BJ (cell line): ENCODE measurements around the gene LRFN2. TPM values are rescaled to one million over a fixed set of nuclear protein-coding genes. Genes with fewer than 3 reads are reported as not detected.

Experiments used
- CTCF ChIA-PET: fragments of 350-600 bp; formaldehyde crosslinking; extraction: SDS; loops from one replicate; lab custom pipeline; 2021; ENCODE audit warnings: antibody characterized with exemption, inconsistent platforms; lab: Yijun Ruan, JAX
- POLR2A ChIA-PET: fragments of 300-600 bp; sonication (Branson Sonifier 250); formaldehyde crosslinking; extraction: SDS; loops from one replicate; lab custom pipeline; 2021; ENCODE audit warnings: antibody characterized with exemption; lab: Charles Lee
- DNase-seq: peaks from one replicate; pipeline ENCODE4 v3.0.0-alpha.2; 2011; ENCODE audit warnings: low read depth
- H3K27me3 ChIP-seq: 2 replicates; pipeline ENCODE4 v1.6.0; 2011; ENCODE audit warnings: low read length; ENCODE audit not compliant: control insufficient read depth, insufficient read depth
- H3K36me3 ChIP-seq: 2 replicates; pipeline ENCODE4 v1.5.1; 2011; ENCODE audit warnings: low read length; ENCODE audit not compliant: control insufficient read depth, insufficient read depth
- H3K4me3 ChIP-seq: 2 replicates; pipeline ENCODE4 v1.5.1; 2011; ENCODE audit warnings: low read depth, mild to moderate bottlenecking, control low read depth, low read length
- CTCF ChIP-seq: IDR thresholded peaks from 2 replicates; pipeline ENCODE4 v1.5.1; 2011; ENCODE audit warnings: low read depth, mild to moderate bottlenecking, control low read depth, inconsistent platforms, low read length, moderate library complexity; ENCODE audit not compliant: insufficient read depth
- polyA plus RNA-seq: library from polyadenylated mRNA; depleted of rRNA; stranded (reverse); fragments of >200 nt; gene quantifications from 2 replicates; pipeline ENCODE4 v1.2.3, GENCODE V29; 2011

Gene LRFN2
- polyA plus RNA-seq, 1 experiment, result not detected

GRCh38 chr6:40442591-40442990 is 144.6 kb downstream of the LRFN2 start:
- DNase-seq, result no peak
- TF ChIP-seq CTCF, result no peak
- Histone ChIP-seq H3K36me3 (no peaks in the 10 kb centered on the region), H3K4me3 (no peak overlapping the region), H3K27me3 (no peaks in the 10 kb centered on the region)
- ChIA-PET CTCF (no interaction called here), POLR2A (no interaction called here)

GRCh38 chr6:40441150-40441549 is 146.0 kb downstream of the LRFN2 start:
- ChIA-PET CTCF (no interaction called here), POLR2A (no interaction called here)
- no peaks in the 10 kb centered on the region for H3K36me3 ChIP-seq

GRCh38 chr6:40440053-40440452 is 147.1 kb downstream of the LRFN2 start:
- no peak overlapping the region for H3K4me3 ChIP-seq
- CTCF ChIA-PET, result no interaction called here
- TF ChIP-seq CTCF, result no peak
- no peaks in the 10 kb centered on the region for H3K36me3 ChIP-seq
- POLR2A ChIA-PET, result no interaction called here
- DNase-seq, result no peak
- no peaks in the 10 kb centered on the region for H3K27me3 ChIP-seq

More at GRCh38 chr6:40441150-40441549, 146.0 kb downstream of the LRFN2 start:
- no peak overlapping the region for H3K4me3 ChIP-seq
- no peak for TF ChIP-seq CTCF
- no peaks in the 10 kb centered on the region for H3K27me3 ChIP-seq
- DNase-seq, result no peak

- Histone ChIP-seq H3K4me3 (no peak overlapping the region), H3K36me3 (no peaks in the 10 kb centered on the region), H3K27me3 (no peaks in the 10 kb centered on the region)
- ChIA-PET POLR2A (no interaction called here), CTCF (no interaction called here)
- no peak for DNase-seq
- TF ChIP-seq CTCF, result no peak
Observed at GRCh38 chr6:40439026-40439800, 148.0 kb downstream of the LRFN2 start.

GRCh38 chr6:40438246-40438887 is 148.8 kb downstream of the LRFN2 start:
- Histone ChIP-seq H3K36me3 (no peaks in the 10 kb centered on the region), H3K4me3 (no peak overlapping the region), H3K27me3 (no peaks in the 10 kb centered on the region)
- ChIA-PET POLR2A (no interaction called here), CTCF (no interaction called here)
- no peak for TF ChIP-seq CTCF
- no peak for DNase-seq
